Activated naive CD4-positive, alpha-beta T cell treated with anti-CD3 and anti-CD28 coated beads, Interleukin-2, amount 50 U/mL, for 24 hours (primary cell): ENCODE measurements around the gene CFAP141.

Source experiments
- H3K27ac Mint-ChIP-seq: one replicate; pipeline ENCODE4 v1.8.0; 2021; ENCODE audit warnings: mild to moderate bottlenecking, mixed read lengths
- H3K27me3 Mint-ChIP-seq: one replicate; pipeline ENCODE4 v1.8.0; 2021; ENCODE audit warnings: mixed read lengths
- H3K36me3 Mint-ChIP-seq: one replicate; pipeline ENCODE4 v1.8.0; 2021; ENCODE audit warnings: mixed read lengths
- H3K4me1 Mint-ChIP-seq: one replicate; pipeline ENCODE4 v1.8.0; 2021; ENCODE audit warnings: mixed read lengths
- H3K4me3 Mint-ChIP-seq: one replicate; pipeline ENCODE4 v1.8.0; 2021; ENCODE audit warnings: mild to moderate bottlenecking, mixed read lengths
- H3K9me3 Mint-ChIP-seq: one replicate; pipeline ENCODE4 v1.8.0; 2021; ENCODE audit warnings: mixed read lengths

CFAP141 gene

DNA sequence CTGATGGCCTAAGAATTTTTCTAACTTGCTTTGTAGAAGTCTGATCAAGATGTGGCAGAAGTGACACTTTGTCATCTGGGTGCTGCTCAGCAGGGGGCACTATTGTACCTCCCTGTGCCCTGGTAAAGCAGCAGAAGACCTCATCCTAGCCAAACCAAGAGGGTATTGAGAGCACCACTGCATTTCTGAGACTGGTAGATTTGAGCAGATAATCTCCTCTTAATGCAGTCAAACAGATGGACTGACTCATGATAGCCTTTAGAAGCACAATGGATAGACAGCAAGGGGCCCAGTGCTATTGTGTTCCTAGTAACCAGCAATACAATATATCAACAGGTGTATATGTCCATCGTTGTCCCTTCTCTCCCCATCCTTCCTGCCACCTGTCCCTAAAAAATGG lies 20.0 kb downstream of the CFAP141 start:
- no peak overlapping the region for H3K4me3 Mint-ChIP-seq
- H3K36me3 Mint-ChIP-seq = peaks cover 4% of the 10 kb centered on the region

DNA sequence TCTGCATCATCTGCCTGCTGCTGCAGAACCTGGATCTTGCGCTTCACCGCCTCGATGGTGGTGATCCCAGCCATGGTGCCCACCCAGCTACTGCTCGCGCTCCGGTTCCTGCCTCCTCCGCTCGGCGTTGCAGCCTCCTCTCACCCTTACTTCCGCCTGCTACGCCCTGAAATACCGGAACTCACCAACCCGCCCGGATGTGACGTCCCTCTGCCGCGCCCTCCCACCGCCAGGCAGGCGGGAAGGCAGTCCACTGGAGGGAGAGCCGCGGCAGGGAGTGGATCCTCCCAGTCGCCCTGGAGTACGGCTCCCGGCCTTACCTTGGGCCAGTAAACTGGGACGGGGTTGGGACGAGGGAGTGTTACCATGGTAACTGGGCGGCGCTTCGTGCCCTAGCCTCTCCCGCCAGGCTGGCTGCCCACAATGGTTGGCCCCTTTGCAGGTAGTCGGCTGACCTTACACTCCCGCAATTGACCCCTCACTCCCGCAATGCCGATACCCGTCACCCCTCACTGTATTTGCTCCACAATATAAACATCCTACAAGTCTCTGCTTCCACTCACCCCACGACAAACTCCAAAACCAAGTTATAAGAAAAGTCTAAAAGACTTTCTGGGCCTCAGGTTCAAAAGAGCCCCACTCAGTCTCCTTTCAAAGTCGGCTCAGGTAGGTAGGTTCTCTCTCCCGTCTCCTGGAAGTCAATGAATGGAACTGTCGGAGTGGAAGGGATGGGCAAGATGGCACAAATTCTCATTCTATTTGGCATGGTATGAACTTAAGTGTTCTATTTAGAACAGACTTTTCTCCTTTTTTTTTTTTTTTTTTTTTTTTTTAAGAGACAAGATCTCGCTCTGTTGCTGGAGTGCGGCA lies 22.9 kb downstream of the CFAP141 start:
- Mint-ChIP-seq H3K4me1 (peaks cover 37% of the 10 kb centered on the region), H3K36me3 (peaks cover 10% of the 10 kb centered on the region), H3K9me3 (no peaks in the 10 kb centered on the region), H3K27me3 (no peaks in the 10 kb centered on the region), H3K4me3 (peak overlapping the region; percentile 100), H3K27ac (peak overlapping the region; percentile 100)

More for the DNA sequence above, 20.0 kb downstream of the CFAP141 start:
- no peak overlapping the region for H3K27ac Mint-ChIP-seq
- H3K9me3 Mint-ChIP-seq = no peaks in the 10 kb centered on the region
- peaks cover 9% of the 10 kb centered on the region for H3K4me1 Mint-ChIP-seq
- H3K27me3 Mint-ChIP-seq = no peaks in the 10 kb centered on the region

DNA sequence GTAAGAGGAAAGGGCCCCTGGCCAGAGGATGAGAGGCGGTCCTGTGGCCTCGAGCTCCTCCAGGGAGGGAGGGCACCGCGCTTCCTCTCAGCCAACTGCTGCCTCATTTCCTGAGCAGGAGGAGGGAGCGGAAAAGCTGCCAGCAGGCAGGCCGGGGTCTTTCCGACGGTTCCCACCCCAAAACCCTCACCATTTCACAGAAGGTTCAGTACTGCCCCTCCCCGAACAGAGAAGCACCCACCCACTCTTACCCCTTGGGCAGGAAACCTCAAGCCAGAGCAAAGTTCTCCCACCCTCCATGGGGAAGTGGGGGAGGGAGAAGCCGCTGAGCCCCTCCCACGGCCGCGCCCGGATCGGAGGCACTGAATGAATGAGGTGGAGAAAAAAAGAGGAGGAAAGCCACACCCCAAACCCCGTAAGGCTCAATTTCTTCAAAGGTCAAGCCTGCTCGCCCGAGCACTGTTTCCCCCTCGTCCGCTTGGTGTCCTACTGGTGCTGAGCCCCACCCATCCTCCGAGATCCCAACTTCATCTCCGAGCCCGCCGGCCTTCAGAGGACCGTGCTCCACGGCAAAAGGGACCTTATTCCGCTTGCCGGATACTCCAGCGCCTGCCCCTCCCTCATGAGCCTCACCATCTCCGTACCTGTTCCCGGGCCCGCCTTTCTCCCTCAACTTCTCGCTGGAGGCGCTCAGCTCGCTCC lies 23.6 kb downstream of the CFAP141 start:
- no peaks in the 10 kb centered on the region for H3K27me3 Mint-ChIP-seq
- H3K4me3 Mint-ChIP-seq = peak overlapping the region; percentile 100
- H3K9me3 Mint-ChIP-seq = no peaks in the 10 kb centered on the region
- H3K4me1 Mint-ChIP-seq = peaks cover 45% of the 10 kb centered on the region
- peaks cover 11% of the 10 kb centered on the region for H3K36me3 Mint-ChIP-seq
- peak overlapping the region; percentile 100 for H3K27ac Mint-ChIP-seq

DNA sequence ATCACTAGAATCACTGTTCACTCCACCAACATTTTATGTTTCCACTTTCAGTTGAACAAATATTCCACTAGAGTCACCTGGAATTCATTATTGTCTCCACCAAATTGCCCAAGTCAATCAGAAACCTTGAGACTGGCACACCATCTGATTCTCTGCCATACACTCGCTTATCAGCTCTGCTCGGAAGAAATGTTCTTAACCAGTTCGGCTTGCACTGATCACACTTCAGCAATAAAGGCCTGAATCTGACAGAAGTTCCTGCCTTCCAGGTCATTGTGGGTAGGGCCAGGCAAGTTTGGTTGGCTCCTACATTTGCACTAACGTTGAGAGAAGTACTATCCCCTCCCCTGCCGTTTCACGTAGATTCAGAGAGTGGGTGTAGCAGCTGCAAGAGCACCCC lies 24.2 kb downstream of the CFAP141 start:
- Mint-ChIP-seq H3K9me3 (no peaks in the 10 kb centered on the region), H3K4me1 (peaks cover 50% of the 10 kb centered on the region), H3K36me3 (peaks cover 11% of the 10 kb centered on the region), H3K4me3 (peak overlapping the region; percentile 100), H3K27ac (peak overlapping the region; percentile 100), H3K27me3 (no peaks in the 10 kb centered on the region)

DNA sequence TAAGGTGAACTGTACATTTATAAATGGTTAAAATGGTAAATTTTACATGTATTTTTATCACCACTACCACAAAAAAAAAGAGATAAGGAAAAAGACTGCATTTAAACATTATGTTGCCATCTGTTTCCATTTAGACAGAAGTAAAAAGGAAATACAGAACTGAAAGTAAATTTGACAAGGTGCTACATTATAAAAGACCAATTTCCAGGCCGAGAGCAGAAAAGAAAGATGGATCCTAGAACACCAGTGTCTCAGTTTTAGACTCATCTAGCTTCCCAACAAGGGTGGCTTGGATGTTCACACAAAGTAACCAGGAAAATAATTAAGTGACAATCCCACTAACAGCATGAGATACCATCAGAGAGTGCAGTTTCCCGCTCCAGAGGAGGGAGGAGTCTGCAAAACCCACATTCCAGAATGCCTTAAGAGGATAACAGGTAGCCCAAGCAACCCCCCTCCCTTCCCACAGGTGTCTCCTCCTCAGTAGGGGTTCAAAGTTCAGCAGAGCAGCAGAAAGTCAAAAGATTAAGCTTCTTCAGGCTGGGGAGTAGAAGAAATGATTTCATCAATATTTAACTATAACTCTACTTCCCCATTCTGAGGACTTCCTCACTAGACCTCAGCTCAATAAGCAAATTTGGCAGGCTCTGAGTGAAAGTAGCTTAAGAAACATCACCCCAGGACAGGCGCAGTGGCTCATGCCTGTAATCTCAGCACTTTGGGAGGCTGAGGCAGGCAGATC lies 26.0 kb downstream of the CFAP141 start:
- no peaks in the 10 kb centered on the region for H3K9me3 Mint-ChIP-seq
- H3K27me3 Mint-ChIP-seq = no peaks in the 10 kb centered on the region
- H3K4me3 Mint-ChIP-seq = peak overlapping the region; percentile 100
- H3K4me1 Mint-ChIP-seq = peaks cover 67% of the 10 kb centered on the region
- H3K27ac Mint-ChIP-seq = peak overlapping the region; percentile 94
- peaks cover 14% of the 10 kb centered on the region for H3K36me3 Mint-ChIP-seq

DNA sequence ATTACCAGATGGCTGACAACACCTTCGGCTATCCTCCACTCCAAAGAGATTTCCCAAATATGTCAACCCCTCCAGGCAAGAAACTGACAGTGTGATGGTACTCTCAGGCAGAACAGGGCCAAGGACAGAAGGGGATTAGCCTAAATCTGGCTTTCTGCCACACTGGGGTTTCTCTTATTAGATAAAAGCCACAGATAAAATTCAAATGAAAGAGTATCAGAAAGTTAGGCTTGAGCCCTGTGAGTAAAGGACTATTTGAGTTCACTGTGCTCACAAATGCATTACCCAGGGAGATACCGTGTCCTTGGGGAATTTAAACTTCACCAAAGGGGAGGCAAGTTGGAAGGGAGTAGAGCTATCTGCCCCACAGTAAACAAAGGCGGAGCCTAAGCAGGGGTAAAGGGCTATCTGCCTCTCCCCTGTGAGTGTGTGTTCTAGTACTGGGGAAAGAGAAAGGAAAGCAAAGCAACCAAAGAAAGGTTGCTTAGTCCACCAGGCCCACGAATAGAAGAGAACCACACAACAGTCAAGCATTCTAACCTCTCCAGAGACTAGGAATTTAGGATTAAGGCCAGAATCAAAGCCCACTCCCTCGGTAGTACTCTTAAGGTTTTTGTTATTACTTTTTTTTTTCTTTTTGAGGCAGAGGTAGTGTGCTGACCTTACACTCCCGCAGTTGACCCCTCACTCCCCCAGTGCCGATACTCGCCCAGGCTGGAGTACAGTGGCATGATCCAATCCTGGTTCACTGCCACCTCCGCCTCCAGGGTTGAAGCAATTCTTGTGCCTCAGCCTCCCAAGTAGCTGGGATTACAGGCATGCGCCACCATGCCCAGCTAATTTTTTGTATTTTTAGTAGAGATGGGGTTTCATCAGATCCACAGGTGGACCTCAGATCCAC lies 27.0 kb downstream of the CFAP141 start:
- Mint-ChIP-seq H3K27me3 (no peaks in the 10 kb centered on the region), H3K4me3 (peak overlapping the region; percentile 100), H3K36me3 (peaks cover 14% of the 10 kb centered on the region), H3K4me1 (peaks cover 67% of the 10 kb centered on the region), H3K27ac (peak overlapping the region; percentile 94), H3K9me3 (no peaks in the 10 kb centered on the region)

DNA sequence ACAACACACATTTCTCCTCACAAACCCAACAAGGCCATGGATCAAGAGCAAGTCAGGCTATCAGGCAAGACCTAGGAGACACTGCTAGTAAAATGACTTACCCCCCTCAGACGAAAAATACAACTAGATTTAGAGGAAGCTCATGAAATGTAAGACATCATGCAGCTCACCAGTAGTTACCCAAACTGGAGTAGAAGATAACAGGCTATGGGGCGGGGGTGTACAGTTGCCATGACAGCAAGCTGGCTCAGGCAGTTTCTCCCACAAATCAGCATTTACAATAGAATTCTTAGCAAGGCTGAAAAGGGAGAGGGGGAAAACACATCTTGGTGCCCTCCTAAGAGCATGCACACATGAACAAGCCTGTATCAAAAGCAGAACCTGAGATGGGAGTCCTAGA lies 28.1 kb downstream of the CFAP141 start:
- no peaks in the 10 kb centered on the region for H3K27me3 Mint-ChIP-seq
- no peaks in the 10 kb centered on the region for H3K9me3 Mint-ChIP-seq
- H3K4me3 Mint-ChIP-seq = peak overlapping the region; percentile 72
- H3K27ac Mint-ChIP-seq = peak overlapping the region; percentile 63
- peaks cover 13% of the 10 kb centered on the region for H3K36me3 Mint-ChIP-seq
- peaks cover 63% of the 10 kb centered on the region for H3K4me1 Mint-ChIP-seq

DNA sequence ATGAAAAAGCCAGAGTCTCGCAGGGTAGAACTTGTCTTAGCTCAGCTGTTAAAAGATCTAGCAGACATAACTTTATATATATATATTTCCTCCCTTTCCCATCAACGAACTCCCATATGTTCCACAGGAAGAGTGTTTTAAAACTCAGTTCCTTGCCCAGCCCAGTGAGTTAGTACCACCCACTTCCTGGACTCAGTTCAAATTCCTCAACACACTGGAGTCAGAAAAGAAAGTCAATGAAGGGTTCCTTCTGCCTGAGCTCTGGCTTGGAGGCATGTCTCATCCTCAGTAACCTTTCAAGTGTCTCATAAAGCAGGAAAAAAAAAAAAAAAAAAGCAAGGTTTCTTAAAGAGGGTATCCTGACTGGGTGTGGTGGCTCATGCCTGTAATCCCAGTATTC lies 29.8 kb downstream of the CFAP141 start:
- Mint-ChIP-seq H3K4me1 (peaks cover 76% of the 10 kb centered on the region), H3K27ac (peak overlapping the region; percentile 68), H3K4me3 (peak overlapping the region; percentile 63), H3K27me3 (no peaks in the 10 kb centered on the region), H3K9me3 (no peaks in the 10 kb centered on the region), H3K36me3 (peaks cover 22% of the 10 kb centered on the region)

DNA sequence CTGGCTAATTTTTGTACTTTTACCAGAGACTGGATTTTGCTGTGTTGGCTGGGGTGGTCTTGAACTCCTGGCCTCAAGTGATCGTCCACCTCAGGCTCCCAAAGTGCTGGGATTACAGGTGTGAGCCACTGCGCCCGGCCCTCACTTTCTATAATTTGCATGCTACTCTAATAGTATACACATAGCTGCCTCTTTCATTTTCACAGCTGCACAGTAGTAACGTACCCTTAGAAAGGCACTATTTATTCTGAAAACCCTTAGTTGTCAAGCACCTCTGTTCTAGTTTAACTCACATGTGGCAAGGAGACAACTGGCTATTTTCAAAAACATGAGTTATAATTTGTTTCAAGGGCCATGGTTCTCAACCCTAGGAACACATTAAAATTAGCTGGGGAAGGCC lies 31.5 kb downstream of the CFAP141 start:
- Mint-ChIP-seq H3K4me3 (no peak overlapping the region), H3K27ac (peak overlapping the region; percentile 51), H3K9me3 (no peaks in the 10 kb centered on the region), H3K4me1 (peaks cover 77% of the 10 kb centered on the region), H3K36me3 (peaks cover 28% of the 10 kb centered on the region), H3K27me3 (no peaks in the 10 kb centered on the region)

DNA sequence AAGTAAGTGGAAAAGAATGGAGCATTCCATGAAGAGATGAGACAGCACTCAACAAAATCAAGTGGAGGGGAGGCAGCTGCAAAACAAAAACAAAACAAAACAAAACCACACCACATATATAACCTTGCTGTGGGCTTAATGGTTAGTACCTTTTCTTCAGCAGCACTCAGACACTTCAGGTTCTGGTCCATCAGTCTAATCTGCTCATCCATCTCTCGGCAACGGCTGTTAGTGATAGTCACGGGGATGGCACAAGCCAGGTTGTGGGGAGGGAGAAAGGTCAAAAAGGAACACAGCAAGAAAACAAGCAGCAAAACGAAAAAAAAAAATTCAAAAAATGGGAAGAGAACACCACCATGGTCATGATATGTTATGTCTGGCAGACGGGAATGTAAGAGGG lies 34.3 kb downstream of the CFAP141 start:
- Mint-ChIP-seq H3K4me1 (peaks cover 62% of the 10 kb centered on the region), H3K36me3 (peaks cover 39% of the 10 kb centered on the region), H3K4me3 (peak overlapping the region; percentile 77), H3K9me3 (no peaks in the 10 kb centered on the region), H3K27me3 (no peaks in the 10 kb centered on the region), H3K27ac (peak overlapping the region; percentile 97)

DNA sequence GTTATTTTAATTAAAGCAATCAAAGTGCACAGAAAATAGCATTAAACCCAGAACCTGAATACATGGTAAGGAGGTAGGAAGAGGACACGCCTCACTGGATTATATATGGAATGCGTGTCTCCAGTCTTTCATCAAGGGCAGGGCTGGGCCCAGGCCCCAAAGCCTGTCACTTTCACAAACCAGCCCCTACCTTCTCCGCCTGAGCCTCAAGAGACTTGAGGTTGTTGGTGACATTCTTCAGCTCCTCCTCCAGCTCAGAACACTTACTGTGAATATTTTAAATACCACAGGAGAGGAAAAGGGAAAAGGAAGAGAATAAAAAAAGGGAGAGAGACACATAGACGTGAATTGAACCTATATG lies 34.9 kb downstream of the CFAP141 start:
- peak overlapping the region; percentile 77 for H3K4me3 Mint-ChIP-seq

DNA sequence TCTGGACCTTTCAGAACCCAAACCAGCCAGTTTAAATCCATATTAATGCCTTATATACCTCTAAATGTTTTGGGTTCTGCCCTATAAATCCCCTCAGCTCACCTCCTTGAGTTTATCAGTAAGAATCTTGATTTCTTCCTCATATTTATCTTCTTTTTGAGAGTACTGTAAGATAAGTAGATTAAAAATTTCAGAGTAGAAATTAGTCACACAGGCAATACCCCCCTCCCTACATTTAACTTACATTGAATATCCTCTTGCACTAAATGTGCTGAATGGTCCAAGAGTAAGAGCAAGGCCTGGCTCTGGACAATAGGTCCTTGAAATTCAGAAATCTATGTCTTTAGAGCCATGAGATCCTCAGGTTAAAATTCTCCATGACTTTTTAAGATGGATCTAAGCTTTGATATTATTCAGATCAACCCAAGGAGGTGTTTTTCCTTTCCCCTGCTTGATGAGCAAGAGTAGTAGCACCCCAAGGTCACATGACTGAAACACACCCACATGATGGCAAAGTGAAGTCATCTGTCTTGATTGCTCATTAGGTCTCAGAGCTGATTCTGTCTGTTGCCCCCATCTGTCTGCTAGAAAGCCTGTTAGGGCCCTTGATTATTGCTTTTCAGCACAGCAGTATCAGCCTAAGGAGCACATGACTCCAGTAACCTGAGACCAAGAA lies 35.4 kb downstream of the CFAP141 start:
- peaks cover 54% of the 10 kb centered on the region for H3K4me1 Mint-ChIP-seq
- H3K36me3 Mint-ChIP-seq = peaks cover 40% of the 10 kb centered on the region
- peak overlapping the region; percentile 97 for H3K27ac Mint-ChIP-seq
- H3K9me3 Mint-ChIP-seq = no peaks in the 10 kb centered on the region
- H3K4me3 Mint-ChIP-seq = peak overlapping the region; percentile 77
- H3K27me3 Mint-ChIP-seq = no peaks in the 10 kb centered on the region

More for the DNA sequence above, 34.9 kb downstream of the CFAP141 start:
- Mint-ChIP-seq H3K27ac (peak overlapping the region; percentile 97), H3K4me1 (peaks cover 56% of the 10 kb centered on the region), H3K27me3 (no peaks in the 10 kb centered on the region), H3K9me3 (no peaks in the 10 kb centered on the region), H3K36me3 (peaks cover 37% of the 10 kb centered on the region)

DNA sequence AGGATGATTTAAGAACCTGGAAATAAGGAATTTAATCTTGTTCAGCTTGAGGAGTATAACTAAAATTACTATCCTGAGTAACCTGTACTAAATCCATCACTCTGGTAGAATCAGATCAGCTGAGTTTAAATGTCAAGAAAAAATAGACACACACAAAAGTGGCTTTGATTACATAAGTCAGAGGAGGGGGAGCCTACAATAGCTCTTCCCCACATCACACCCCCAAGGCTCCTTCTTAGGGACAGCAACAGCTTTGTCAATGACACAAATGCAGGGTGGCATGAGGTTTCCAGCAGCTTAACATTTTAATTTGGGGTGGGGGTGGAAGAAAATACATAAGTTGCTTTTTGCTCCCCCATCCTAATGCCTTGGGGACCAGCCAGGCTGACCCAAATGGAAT lies 38.7 kb downstream of the CFAP141 start:
- Mint-ChIP-seq H3K27me3 (no peaks in the 10 kb centered on the region), H3K9me3 (no peaks in the 10 kb centered on the region), H3K4me3 (peak overlapping the region; percentile 48), H3K4me1 (peaks cover 69% of the 10 kb centered on the region), H3K36me3 (peaks cover 54% of the 10 kb centered on the region), H3K27ac (peak overlapping the region; percentile 95)

DNA sequence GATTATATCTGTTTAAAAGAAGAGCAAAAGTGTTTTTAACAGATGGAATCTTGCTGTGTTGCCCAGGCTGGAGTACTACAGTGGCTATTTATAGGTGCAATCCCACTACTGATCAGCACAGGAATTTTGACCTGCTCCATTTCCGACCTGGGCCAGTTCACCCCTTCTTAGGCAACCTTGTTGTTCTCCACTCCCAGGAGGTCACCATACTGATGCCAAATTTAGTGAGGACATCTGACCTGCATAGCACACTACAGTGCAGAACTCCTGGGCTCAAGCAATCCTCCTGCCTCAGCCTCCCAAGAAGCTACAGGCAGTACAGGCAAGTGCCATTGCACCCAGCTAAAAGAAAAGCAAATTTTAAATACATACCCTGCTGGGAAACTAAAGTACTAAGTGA lies 39.9 kb downstream of the CFAP141 start:
- Mint-ChIP-seq H3K36me3 (peaks cover 45% of the 10 kb centered on the region), H3K4me1 (peaks cover 58% of the 10 kb centered on the region), H3K9me3 (no peaks in the 10 kb centered on the region), H3K4me3 (no peak overlapping the region), H3K27me3 (no peaks in the 10 kb centered on the region), H3K27ac (no peak overlapping the region)
